Measurements from ENCODE around the gene EPHA8.

The EPHA8 gene

GRCh38 chr1:22527555-22528296, 35.6 kb upstream of the EPHA8 start:
- TF ChIP-seq CTCF (IDR thresholded peaks at IDR 0.05; ENCODE audit: low read depth, low read length): no peak
- no peak overlapping the region for H3K4me3 ChIP-seq (ENCODE audit: low read depth, low read length)

DNA sequence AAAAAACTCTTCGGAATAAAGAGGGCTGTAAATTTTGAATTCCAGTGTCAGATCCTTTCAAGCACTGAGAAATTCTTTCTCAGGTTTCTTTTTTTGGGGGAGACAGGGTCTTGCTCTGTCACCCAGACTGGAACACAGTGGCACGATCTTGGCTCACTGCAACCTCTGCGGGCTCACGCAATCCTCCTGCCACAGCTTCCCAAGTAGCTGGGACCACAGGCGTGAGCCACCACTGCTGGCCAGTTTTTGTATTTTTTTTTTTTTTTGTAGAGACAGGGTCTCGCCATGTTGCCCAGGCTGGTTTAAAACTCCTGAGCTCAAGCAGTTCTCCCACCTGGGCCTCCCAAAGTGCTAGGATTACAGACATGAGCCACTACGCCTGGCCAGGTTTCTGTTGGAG, 34.8 kb upstream of the EPHA8 start:
- no peak for TF ChIP-seq CTCF (IDR thresholded peaks at IDR 0.05; ENCODE audit: low read depth, low read length)
- H3K4me3 ChIP-seq (ENCODE audit: low read depth, low read length): no peak overlapping the region

DNA sequence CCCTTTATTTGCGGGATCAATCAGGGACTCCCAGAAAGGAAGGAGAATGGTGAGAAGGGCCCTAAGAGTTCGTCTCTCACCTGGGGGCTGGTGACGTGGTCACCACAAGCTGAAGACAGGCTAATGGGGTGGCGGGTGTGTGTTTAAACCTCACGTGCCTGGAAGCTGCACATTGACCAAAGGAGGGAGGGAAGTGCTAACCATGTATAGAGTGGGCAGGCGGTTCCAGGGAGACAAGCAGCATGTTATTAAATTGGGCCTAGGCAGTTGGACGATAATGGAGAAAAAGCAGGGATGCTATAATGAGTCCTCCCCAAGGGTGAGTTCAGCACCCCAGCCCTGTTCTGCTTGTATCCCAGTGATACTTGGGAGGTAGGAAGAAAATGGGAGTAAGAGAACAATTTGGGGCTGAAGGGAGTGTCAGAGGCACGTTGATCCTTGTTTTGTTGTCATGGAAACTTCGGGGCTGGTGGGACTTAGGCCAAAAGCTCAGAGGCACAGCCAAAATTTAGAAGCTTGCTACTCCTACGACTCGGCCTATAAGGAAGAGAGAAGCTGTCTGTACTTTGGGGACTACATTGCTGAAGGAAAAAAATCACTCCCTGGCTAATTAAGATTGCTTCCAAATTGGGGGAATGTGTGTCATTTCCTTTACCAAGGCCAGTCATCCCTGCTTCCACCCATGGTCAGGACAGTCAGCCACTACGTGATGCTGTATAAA, 33.2 kb upstream of the EPHA8 start:
- H3K4me3 ChIP-seq (ENCODE audit: low read depth, low read length): no peak overlapping the region
- no peak for TF ChIP-seq CTCF (IDR thresholded peaks at IDR 0.05; ENCODE audit: low read depth, low read length)

DNA sequence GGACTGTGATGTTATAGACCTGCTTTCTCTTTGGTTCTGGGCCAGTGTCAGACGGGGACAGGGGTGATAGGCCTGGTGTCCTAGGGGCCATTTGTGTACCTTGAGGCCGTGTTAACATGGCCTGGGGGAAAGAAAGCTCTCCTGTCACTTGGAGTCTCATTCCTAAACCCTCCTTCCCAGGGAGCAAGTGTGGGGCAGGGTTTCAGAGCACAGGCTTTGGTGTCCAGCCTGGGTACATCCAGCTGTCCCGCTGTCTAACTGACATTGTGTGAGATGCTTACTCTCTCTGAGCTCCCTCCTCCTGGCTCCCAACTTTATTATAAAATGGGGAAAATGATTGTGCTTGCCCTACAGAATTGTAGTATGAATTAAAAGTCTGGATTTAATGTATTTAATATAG, 32.6 kb upstream of the EPHA8 start:
- H3K4me3 ChIP-seq (ENCODE audit: low read depth, low read length): no peak overlapping the region
- TF ChIP-seq CTCF (IDR thresholded peaks at IDR 0.05; ENCODE audit: low read depth, low read length): no peak

DNA sequence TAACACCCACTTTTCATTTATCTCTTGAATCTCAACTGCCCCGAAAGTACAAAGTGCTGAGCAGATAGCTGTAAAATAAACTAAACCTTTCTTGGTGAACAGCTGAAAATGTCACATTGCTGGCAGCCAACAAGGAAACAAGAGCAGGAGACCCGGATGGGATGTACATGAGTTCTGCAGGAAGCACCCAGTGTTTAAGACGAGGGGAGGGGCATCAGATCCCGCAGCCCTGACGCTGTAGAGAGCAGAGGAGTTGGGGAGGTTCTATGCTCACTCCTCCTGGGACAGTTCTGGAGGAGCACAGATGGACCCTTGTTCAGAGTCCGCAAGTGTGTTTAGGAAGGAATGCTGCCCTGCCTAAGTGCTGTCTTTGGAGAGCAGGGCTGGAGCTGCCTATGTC, 32.0 kb upstream of the EPHA8 start:
- no peak overlapping the region for H3K4me3 ChIP-seq (ENCODE audit: low read depth, low read length)
- no peak for TF ChIP-seq CTCF (IDR thresholded peaks at IDR 0.05; ENCODE audit: low read depth, low read length)

GRCh38 chr1:22533244-22533895, 29.9 kb upstream of the EPHA8 start:
- no peak for TF ChIP-seq CTCF (IDR thresholded peaks at IDR 0.05; ENCODE audit: low read depth, low read length)
- no peak overlapping the region for H3K4me3 ChIP-seq (ENCODE audit: low read depth, low read length)

DNA sequence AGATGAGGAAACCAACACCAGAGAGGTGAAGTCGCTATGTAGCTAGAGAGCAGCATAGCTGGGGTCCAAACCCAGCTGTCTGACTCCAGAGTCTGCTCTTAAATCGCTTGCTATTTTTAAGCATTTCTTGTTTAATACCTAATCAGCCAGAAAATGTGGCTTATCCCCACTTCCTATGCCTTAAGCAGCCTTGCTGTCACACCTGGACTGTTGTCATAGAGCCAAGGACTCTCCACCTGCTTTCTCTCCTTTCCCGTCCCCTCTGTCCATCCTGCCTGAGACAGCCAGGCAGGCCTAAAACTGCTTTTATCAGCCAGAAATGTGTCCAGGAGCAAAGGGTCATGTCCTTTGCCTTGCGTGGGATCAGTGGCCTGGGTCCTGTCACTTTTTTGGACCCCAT, 28.3 kb upstream of the EPHA8 start:
- TF ChIP-seq CTCF (IDR thresholded peaks at IDR 0.05; ENCODE audit: low read depth, low read length): no peak
- H3K4me3 ChIP-seq (ENCODE audit: low read depth, low read length): no peak overlapping the region

Data from WI38 (cell line).